Right lobe of liver (tissue), 6 donors: Measurements from ENCODE around the gene EPB41L1. TPM values are rescaled to one million over a fixed set of nuclear protein-coding genes. Genes with fewer than 3 reads are reported as not detected.

Experiments
- ATAC-seq, 4 donors: fragments of 200-7000 bp; cut with Tn5 transposase; one replicate each; pipeline ENCODE4 v1.9.1; 2020; ENCODE audit warnings: mild to moderate bottlenecking in 4 of 4, moderate library complexity in 4 of 4
- DNase-seq, 3 donors: peaks; one replicate each; pipeline ENCODE4 v3.0.0-alpha.2; 2020
- H3K27ac ChIP-seq, 3 donors: fragments of 200-600 bp; one replicate each; pipeline ENCODE4 v1.8.0; 2022
- H3K27me3 ChIP-seq, 2 donors: fragments of 200-600 bp; one replicate each; pipeline ENCODE4 v1.8.0; 2022
- H3K36me3 ChIP-seq, 4 donors: fragments of 200-600 bp; sonication (generic) in 1 of 4; one replicate each; pipeline versions ENCODE4 v1.5.1 to v1.8.0; 2017 to 2022; ENCODE audit warnings: control low read depth in 1 of 4
- H3K4me1 ChIP-seq, 4 donors: fragments of 200-600 bp; sonication (generic) in 1 of 4; one replicate each; pipeline versions ENCODE4 v1.5.1 to v1.8.0; 2017 to 2022; ENCODE audit warnings: control low read depth in 1 of 4
- H3K4me3 ChIP-seq, 3 donors: fragments of 200-600 bp; one replicate each; pipeline ENCODE4 v1.8.0; 2022
- H3K9me3 ChIP-seq, 4 donors: fragments of 200-600 bp; sonication (generic) in 1 of 4; one replicate each; pipeline versions ENCODE4 v1.5.1 to v1.8.0; 2017 to 2022; ENCODE audit warnings: control low read depth in 1 of 4
- CTCF ChIP-seq, 4 donors: fragments of 200-600 bp in 3 of 4; fragments of 450-650 bp in 1 of 4; IDR thresholded peaks; one replicate each; pipeline versions ENCODE4 v1.5.1 to v1.8.0; 2016 to 2022; ENCODE audit warnings: antibody characterized with exemption in 4 of 4, mild to moderate bottlenecking in 2 of 4
- POLR2A ChIP-seq: fragments of 450-650 bp; IDR thresholded peaks from one replicate; pipeline ENCODE4 v1.6.1; 2017; ENCODE audit warnings: antibody characterized with exemption, mild to moderate bottlenecking
- WGBS: methylation state at CpG from one replicate; pipeline ENCODE4 v1.1.6; 2018; ENCODE audit warnings: low coverage, low lambda C conversion rate; ENCODE audit not compliant: insufficient coverage; ENCODE audit errors: missing lambda C conversion rate; 5-methylcytosine and 5-hydroxymethylcytosine counted together
- intact Hi-C, 2 donors: fragments of 100-400 bp; cut with DNase I; formaldehyde crosslinking; loops; one replicate each; pipeline versions ENCODE4 v1.11.2 to v1.14.1; 2022
- total RNA-seq, 6 experiments: library from RNA; depleted of rRNA in 2 of 6; stranded (reverse); fragments of >200 nt in 2 of 6; fragmentation: NEBNext Ultra II Directional in 3 of 6; extraction: Animal tissue kit (Norgen Biotek cat#: 25700) in 3 of 6; gene quantifications; one replicate each; pipeline versions ENCODE4 v1.1.0 to v1.2.4, GENCODE V29; 2016 to 2023
- donor health status: DM: no; HTN: yes; CAD: no.
- donor health status: DM: no; HTN: no; CAD: no.
- donor health status: DM: no; HTN: no; CAD: no.
- donor health status: DM: no; HTN: yes; CAD: no.
- donor health status: DM: no; HTN: yes; CAD: no.

The EPB41L1 gene
- total RNA-seq, 6 experiments from 2014 or later: 3.1 to 13.2 (median 5.3) TPM

- no peak for TF ChIP-seq POLR2A
- no peak for TF ChIP-seq CTCF (IDR thresholded peaks at IDR 0.05)
Measured at GRCh38 chr20:36113566-36114250, 40.8 kb upstream of the EPB41L1 start.

GRCh38 chr20:36114707-36115106 is 39.8 kb upstream of the EPB41L1 start:
- Histone ChIP-seq H3K9me3 (no peaks in the 10 kb centered on the region), H3K4me1 (no peaks in the 10 kb centered on the region), H3K36me3 (no peaks in the 10 kb centered on the region), H3K27ac (no peak overlapping the region), H3K4me3 (no peak overlapping the region), H3K27me3 (no peaks in the 10 kb centered on the region)
- no peak for TF ChIP-seq CTCF (IDR thresholded peaks at IDR 0.05)
- no peak for TF ChIP-seq POLR2A
- 93% methylated on average over 2 of the region's 3 CpGs for WGBS
- intact Hi-C loops: no loop called here
- DNase-seq (no peak), ATAC-seq (no peak)

More at GRCh38 chr20:36113566-36114250, 40.8 kb upstream of the EPB41L1 start:
- 47% methylated on average over 11 of the region's 13 CpGs for WGBS
- no peak overlapping the region for H3K27ac ChIP-seq
- H3K27me3 ChIP-seq: no peaks in the 10 kb centered on the region
- intact Hi-C loops: no loop called here
- H3K4me3 ChIP-seq: no peak overlapping the region
- ATAC-seq (peak; percentile 36 to 72 (median 51)), DNase-seq (no peak)
- H3K9me3 ChIP-seq: no peaks in the 10 kb centered on the region
- H3K36me3 ChIP-seq: no peaks in the 10 kb centered on the region
- no peaks in the 10 kb centered on the region for H3K4me1 ChIP-seq

GRCh38 chr20:36115925-36116324 is 38.6 kb upstream of the EPB41L1 start:
- ATAC-seq (no peak), DNase-seq (no peak)
- no peak for TF ChIP-seq CTCF (IDR thresholded peaks at IDR 0.05)
- TF ChIP-seq POLR2A: no peak
- H3K27ac ChIP-seq: no peak overlapping the region
- no peaks in the 10 kb centered on the region for H3K4me1 ChIP-seq
- H3K36me3 ChIP-seq: no peaks in the 10 kb centered on the region
- H3K4me3 ChIP-seq: no peak overlapping the region
- no peaks in the 10 kb centered on the region for H3K27me3 ChIP-seq
- no peaks in the 10 kb centered on the region for H3K9me3 ChIP-seq
- intact Hi-C loops: no loop called here

GRCh38 chr20:36116807-36117441 is 37.6 kb upstream of the EPB41L1 start:
- H3K27ac ChIP-seq: no peak overlapping the region
- no peaks in the 10 kb centered on the region for H3K9me3 ChIP-seq
- ATAC-seq (no peak), DNase-seq (no peak)
- H3K27me3 ChIP-seq: no peaks in the 10 kb centered on the region
- TF ChIP-seq CTCF (IDR thresholded peaks at IDR 0.05) (no peak), POLR2A (no peak)
- no peak overlapping the region for H3K4me3 ChIP-seq
- no peaks in the 10 kb centered on the region for H3K4me1 ChIP-seq
- intact Hi-C loops: no loop called here
- WGBS: 100% methylated on average over 1 of the region's 2 CpGs
- no peaks in the 10 kb centered on the region for H3K36me3 ChIP-seq
